ENCODE data around the gene AHCYL1.
A peak's percentile ranks its signal among the peaks of the same experiment; 100 is the strongest.

Gene AHCYL1

DNA sequence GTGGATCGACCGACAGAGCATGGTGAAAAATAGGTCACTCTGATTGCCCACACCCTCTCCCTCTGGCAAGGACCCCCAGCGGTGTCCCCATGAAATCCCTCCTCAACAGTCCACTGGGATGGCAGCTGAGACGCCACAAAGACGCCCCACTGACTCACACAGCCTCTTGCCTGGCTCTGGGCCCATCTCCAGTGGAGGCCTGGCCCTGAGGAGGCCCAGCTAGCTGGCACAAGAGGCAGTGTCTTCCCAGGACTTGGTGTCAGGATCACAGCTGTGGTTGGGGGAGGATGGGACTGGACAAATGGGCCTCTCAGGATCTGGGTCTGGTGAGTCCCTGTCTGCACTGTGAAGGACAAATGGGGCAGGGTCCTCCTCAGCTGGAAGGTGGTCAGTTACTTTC, 81.3 kb downstream of the AHCYL1 start:
- no peak for DNase-seq

DNA sequence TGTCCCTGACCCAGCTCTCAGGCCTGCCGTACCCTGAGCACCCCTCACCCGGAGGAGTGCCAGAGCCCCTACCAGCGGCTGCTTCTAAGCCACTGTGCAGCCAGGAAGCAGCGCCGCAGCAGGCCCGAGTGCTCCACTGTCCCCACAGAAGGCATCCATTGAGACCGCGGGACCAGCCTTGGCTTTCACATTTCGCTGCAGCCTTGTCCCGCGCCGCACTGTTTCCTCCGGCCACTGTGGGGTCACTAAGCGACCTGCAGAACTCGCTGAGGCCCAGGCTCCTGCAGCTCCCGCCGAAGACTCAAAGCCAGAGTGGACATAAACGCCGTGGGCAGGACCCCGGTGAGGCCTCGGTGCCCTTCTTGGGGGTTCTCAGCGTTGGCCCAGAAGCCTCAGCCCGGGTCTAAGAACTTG, 82.9 kb downstream of the AHCYL1 start:
- no peak for DNase-seq

DNA sequence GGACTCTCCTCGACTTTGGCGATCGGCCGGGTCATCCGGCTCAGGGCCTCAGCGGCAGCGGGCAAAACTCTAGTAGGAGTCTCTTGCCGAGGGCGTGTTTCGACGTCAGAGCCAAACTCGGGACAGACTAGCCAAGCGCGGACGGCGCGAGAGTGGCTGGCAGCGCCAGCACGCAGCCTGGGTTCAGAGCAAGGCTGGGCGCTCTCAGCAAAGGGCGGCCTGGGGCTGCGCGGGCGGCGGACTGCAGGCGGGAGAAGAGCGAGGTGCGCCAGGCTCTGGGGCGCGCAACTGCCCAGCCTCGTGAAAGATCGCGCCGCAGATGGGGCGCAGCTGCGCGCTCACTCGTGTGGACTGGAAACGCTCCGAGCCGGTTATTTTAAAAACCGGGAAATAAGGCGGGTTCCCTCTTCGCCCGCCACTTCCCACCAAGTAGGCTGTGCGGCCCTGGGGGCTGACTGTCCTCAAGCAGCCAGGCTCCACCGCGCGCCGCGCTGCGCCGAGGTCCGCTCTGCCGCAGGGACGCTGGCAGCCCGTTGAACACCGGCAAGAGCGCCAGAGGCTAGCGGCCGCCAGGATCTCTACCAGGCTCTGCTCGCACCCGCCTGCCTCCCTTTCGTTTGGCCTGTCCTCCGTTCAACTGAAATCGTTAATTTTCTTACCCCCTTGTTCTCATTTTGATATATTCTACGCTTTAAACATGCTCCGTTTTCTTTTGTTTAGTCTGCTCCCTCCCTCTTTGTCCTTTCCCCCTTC, 83.5 kb downstream of the AHCYL1 start:
- DNase-seq = no peak

DNA sequence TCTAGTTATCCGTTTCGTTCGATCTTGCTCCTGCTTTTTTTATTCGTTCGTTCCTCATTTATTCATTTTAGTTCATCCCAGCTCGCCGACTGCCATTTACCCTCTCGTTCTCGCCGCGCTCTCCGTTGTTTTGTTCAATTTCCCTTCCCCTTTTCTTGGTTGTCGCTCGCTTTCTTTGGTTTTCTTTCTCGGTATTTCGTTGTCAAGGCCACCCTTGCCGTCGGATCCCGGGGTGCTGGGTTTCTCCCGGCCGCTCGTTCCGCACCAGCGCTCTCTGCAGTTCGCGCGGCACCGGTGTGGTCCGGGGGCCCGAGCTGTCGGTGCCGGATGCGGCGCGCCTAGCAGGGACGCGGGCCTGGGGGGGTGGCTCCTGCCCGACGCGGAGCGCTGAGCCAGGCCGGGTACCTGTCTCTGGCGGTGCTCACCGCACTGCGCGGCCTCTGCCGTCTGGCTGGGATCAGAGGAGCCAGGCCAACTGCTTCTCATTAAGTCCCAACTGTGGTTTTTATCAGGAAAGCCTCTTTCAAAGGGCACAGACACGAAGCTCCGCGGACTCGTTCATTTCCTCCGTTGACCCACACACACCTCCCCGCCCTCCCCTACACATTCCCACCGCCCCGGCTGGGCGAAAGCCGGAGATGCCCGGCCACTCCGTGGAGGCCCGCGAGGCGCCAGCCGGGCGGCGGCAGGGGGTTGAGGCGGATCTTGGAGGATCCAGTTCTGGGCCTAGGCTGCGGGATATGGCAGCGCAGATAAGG, 84.3 kb downstream of the AHCYL1 start:
- peak; percentile 63 for DNase-seq

DNA sequence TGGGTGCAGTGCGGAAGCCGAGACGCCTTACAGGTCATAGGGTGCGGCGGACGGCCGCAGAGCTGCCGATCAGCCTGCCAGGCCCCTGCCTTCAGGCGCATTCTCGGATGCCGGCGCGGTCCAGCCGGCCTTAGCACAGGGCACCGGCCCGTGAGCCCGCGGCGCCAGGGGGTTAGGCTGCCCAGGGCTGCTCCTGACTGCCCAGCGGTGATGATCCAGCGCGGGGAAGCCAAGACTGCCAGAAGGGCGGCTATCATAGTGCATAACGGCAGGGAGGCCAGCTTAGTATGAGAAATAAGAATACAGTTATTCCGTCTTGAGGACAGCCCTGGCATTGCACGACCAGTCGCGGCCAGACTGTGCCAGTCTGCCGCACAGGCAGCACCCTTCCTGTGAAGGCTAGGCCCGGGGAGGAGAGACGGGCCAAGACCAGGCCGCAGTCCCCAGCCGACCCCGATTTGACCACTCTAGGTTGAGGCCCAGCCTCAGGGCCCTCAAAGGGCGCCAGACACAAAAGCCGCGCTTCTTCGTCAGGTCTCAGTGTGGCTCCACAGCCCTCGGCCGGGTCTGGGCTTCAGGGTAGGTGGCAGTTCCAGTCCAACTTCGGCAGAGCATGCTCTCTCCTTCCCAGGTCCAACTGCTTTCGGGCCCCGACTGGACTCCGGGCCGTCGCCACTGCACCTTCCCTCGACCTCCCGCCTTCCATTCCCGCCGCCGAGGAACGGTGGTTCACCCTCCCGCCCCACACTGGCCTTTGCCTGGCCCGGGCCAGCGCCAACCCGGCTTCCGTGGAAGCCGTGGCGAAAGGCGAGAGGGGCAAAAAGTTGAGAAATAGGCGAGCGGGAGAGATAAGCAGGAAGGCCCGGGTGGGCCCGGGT, 85.1 kb downstream of the AHCYL1 start:
- DNase-seq = peak; percentile 68

DNA sequence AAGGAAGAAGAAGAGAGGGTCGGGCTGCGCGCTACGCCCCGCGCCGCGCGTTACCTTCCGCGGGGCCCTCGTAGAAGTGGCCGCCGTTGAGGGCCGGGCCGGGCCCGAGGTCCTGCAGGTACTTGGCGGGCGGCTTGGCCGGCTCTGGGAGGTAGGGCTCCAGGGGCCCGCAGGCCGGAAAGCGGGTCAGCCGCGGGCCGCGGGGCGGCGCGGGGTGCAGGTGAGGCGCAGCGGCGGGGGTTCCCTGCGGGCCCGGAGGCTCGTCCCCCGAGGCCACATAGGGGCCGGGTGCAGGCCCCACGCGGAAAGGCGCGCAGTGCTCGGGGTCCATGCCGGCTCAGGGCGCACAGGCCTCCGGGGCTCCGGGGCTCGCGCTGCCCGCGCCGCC, 85.7 kb downstream of the AHCYL1 start:
- DNase-seq = no peak

DNA sequence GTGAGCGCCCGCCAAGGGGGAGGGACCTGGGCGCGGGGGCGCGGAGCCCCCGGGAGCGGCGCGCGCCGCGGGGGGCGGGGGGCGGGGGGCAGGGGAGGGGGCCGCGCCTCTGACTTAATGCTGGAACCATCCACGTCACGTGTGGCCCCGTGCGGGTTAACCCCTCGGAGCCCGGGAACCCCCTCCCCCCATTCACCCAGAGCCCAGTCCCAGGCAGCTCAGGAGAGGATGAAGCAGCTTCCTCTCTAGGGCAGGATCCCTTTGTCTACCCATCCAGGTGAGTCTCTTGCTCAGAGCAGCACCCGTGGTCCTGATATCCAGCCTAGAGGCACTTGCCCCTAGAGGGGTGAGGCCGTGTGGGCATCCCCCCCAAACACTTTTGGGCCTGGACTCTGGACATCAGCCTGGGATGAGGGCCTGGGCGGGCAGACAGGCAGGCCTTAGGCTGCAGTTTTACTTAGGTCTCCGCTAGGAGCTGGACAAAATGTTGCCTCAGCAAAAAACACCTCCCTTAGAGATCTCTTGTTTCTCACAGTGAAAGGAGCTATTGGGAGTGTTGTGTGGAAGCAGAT, 86.2 kb downstream of the AHCYL1 start, which contains the start of gene ALX3:
Gene ALX3 (minus strand): TSS at position 2 of the 572 bp plus-strand sequence. CDS start 60 bp downstream, outside the sequence.
- DNase-seq = no peak

Measured in activated CD8-positive, alpha-beta memory T cell treated with anti-CD3 and anti-CD28 coated beads, Interleukin-2, amount 50 U/mL, for 48 hours (primary cell).